ENCODE results near the gene KLHL34.

DNA sequence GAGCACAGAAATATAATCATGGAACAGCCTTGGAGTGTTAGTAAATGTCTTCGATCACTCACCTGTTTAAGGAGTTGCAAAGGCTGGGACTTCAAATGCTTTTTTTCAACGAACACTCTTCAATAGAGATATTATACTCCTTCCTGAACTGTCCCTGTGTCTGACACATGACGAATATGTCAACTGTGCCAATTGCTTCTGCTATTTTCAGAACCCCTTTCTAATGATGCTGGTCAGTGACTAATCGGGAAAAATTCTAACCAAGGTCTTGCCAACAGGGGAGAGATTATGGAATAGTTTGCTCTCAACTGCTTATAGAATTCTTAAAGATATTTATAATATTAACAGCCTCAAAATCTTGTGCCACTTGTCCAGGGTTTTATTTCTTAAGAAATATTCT lies 8.5 kb upstream of the KLHL34 start:
- TF ChIP-seq JUNB (IDR thresholded peaks at IDR 0.05; ENCODE audit: unreplicated experiment), result no peak
- TF ChIP-seq, protein P1, sequence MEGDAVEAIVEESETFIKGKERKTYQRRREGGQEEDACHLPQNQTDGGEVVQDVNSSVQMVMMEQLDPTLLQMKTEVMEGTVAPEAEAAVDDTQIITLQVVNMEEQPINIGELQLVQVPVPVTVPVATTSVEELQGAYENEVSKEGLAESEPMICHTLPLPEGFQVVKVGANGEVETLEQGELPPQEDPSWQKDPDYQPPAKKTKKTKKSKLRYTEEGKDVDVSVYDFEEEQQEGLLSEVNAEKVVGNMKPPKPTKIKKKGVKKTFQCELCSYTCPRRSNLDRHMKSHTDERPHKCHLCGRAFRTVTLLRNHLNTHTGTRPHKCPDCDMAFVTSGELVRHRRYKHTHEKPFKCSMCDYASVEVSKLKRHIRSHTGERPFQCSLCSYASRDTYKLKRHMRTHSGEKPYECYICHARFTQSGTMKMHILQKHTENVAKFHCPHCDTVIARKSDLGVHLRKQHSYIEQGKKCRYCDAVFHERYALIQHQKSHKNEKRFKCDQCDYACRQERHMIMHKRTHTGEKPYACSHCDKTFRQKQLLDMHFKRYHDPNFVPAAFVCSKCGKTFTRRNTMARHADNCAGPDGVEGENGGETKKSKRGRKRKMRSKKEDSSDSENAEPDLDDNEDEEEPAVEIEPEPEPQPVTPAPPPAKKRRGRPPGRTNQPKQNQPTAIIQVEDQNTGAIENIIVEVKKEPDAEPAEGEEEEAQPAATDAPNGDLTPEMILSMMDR (conservative IDR thresholded peaks at IDR 0.05; ENCODE audit: low read depth in 2 of 2), result no peak
- no peak for TF ChIP-seq EZH2 (IDR thresholded peaks at IDR 0.05; ENCODE audit: low read depth, unreplicated experiment)
- no peak for TF ChIP-seq POLR2AphosphoS5 (IDR thresholded peaks at IDR 0.05; ENCODE audit: low read depth)
- TF ChIP-seq EZH2phosphoT487 (IDR thresholded peaks at IDR 0.05; ENCODE audit: unreplicated experiment), result no peak
- TF ChIP-seq, protein P2, sequence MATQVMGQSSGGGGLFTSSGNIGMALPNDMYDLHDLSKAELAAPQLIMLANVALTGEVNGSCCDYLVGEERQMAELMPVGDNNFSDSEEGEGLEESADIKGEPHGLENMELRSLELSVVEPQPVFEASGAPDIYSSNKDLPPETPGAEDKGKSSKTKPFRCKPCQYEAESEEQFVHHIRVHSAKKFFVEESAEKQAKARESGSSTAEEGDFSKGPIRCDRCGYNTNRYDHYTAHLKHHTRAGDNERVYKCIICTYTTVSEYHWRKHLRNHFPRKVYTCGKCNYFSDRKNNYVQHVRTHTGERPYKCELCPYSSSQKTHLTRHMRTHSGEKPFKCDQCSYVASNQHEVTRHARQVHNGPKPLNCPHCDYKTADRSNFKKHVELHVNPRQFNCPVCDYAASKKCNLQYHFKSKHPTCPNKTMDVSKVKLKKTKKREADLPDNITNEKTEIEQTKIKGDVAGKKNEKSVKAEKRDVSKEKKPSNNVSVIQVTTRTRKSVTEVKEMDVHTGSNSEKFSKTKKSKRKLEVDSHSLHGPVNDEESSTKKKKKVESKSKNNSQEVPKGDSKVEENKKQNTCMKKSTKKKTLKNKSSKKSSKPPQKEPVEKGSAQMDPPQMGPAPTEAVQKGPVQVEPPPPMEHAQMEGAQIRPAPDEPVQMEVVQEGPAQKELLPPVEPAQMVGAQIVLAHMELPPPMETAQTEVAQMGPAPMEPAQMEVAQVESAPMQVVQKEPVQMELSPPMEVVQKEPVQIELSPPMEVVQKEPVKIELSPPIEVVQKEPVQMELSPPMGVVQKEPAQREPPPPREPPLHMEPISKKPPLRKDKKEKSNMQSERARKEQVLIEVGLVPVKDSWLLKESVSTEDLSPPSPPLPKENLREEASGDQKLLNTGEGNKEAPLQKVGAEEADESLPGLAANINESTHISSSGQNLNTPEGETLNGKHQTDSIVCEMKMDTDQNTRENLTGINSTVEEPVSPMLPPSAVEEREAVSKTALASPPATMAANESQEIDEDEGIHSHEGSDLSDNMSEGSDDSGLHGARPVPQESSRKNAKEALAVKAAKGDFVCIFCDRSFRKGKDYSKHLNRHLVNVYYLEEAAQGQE (IDR thresholded peaks at IDR 0.05; ENCODE audit: unreplicated experiment), result no peak
- no peak for TF ChIP-seq CREB1 (CRISPR knock-in tag; IDR thresholded peaks at IDR 0.05; ENCODE audit: low read depth)
